Keratinocyte (primary cell): ENCODE measurements around the gene CDT1. TPM values are rescaled to one million over a fixed set of nuclear protein-coding genes. Genes with fewer than 3 reads are reported as not detected.

Source experiments
- DNase-seq: peaks from one replicate; pipeline ENCODE4 v3.0.0-alpha.2; 2011; ENCODE audit warnings: low read depth, missing footprints, low spot score
- FAIRE-seq: peaks from 2 replicates; lab custom pipeline; 2011; peaks lifted over from hg19 to GRCh38; lab: Jason Lieb, UNC
- H2AFZ ChIP-seq: 2 replicates; pipeline ENCODE4 v1.6.0; 2012; ENCODE audit warnings: low read length, control low read depth, inconsistent platforms; ENCODE audit not compliant: control insufficient read depth
- H3K27ac ChIP-seq: 2 replicates; pipeline ENCODE4 v1.5.1; 2011; ENCODE audit warnings: low read length; ENCODE audit not compliant: control insufficient read depth, insufficient read depth
- H3K27me3 ChIP-seq: 3 replicates; pipeline ENCODE4 v1.6.0; 2011; ENCODE audit warnings: low read length; ENCODE audit not compliant: control insufficient read depth, insufficient read depth; ENCODE audit errors: extremely low read depth
- H3K36me3 ChIP-seq, 2 experiments: 2 replicates in 1 of 2; 3 replicates in 1 of 2; pipeline ENCODE4 v1.5.1; 2011; ENCODE audit warnings: low read length in 2 of 2, mild to moderate bottlenecking in 1 of 2; ENCODE audit not compliant: control insufficient read depth in 2 of 2, insufficient read depth in 2 of 2; ENCODE audit errors: extremely low read depth in 1 of 2
- H3K4me1 ChIP-seq: 3 replicates; pipeline ENCODE4 v1.5.1; 2011; ENCODE audit warnings: low read length; ENCODE audit not compliant: control insufficient read depth, insufficient read depth; ENCODE audit errors: extremely low read depth
- H3K4me2 ChIP-seq: 3 replicates; pipeline ENCODE4 v1.6.0; 2011; ENCODE audit warnings: low read depth, low read length; ENCODE audit not compliant: control insufficient read depth, insufficient read depth; ENCODE audit errors: extremely low read depth
- H3K4me3 ChIP-seq, 3 experiments: fragments of 200-600 bp in 1 of 3; sonication (generic) in 1 of 3; 2 replicates in 2 of 3; 3 replicates in 1 of 3; pipeline ENCODE4 v1.5.1; 2011 to 2016; ENCODE audit warnings: low read length in 3 of 3, mild to moderate bottlenecking in 3 of 3, control low read depth in 2 of 3, inconsistent platforms in 1 of 3, low read depth in 1 of 3, mixed read lengths in 1 of 3, mixed run types in 1 of 3, moderate library complexity in 1 of 3; ENCODE audit not compliant: control insufficient read depth in 2 of 3, insufficient read depth in 2 of 3; ENCODE audit errors: extremely low read depth in 1 of 3
- H3K79me2 ChIP-seq: 2 replicates; pipeline ENCODE4 v1.6.0; 2012; ENCODE audit warnings: low read length; ENCODE audit not compliant: control insufficient read depth, insufficient read depth
- H3K9ac ChIP-seq: 3 replicates; pipeline ENCODE4 v1.6.0; 2011; ENCODE audit warnings: low read length; ENCODE audit not compliant: control insufficient read depth, insufficient read depth; ENCODE audit errors: extremely low read depth
- H3K9me1 ChIP-seq: 3 replicates; pipeline ENCODE4 v1.6.0; 2011; ENCODE audit warnings: low read length; ENCODE audit not compliant: control insufficient read depth, insufficient read depth; ENCODE audit errors: extremely low read depth
- H3K9me3 ChIP-seq: 2 replicates; pipeline ENCODE4 v1.5.1; 2012; ENCODE audit warnings: low read depth, low read length; ENCODE audit not compliant: control insufficient read depth
- H4K20me1 ChIP-seq: 3 replicates; pipeline ENCODE4 v1.6.0; 2011; ENCODE audit warnings: low read length; ENCODE audit not compliant: control insufficient read depth, insufficient read depth; ENCODE audit errors: extremely low read depth
- EZH2 ChIP-seq: IDR thresholded peaks from one replicate; pipeline ENCODE4 v1.6.1; 2012; ENCODE audit warnings: inconsistent platforms, mild to moderate bottlenecking, low read length, moderate library complexity
- dilution Hi-C: fragments of 300-500 bp; cut with MboI; formaldehyde crosslinking; loops from one replicate; pipeline ENCODE4 v1.7.0; 2020; ENCODE audit warnings: low sequenced_read_pairs; ENCODE audit not compliant: extremely low pct_ligation_motif_present
- polyA plus RNA-seq, 5 experiments: library from polyadenylated mRNA; depleted of rRNA in 3 of 5; stranded (reverse) in 3 of 5; stranded (forward) in 1 of 5; unstranded in 1 of 5; fragments of >200 nt; gene quantifications; 1 replicate in 1 of 5; 2 replicates in 3 of 5; 3 replicates in 1 of 5; pipeline versions ENCODE4 v1.2.1 to v1.2.3, GENCODE V29; 2011 to 2012; ENCODE audit warnings: missing spikeins in 2 of 5, low read depth in 1 of 5, low replicate concordance in 1 of 5
- TF ChIP-seq, protein P1 (sequence below), 3 experiments: IDR thresholded peaks in 1 of 3; conservative IDR thresholded peaks in 1 of 3; optimal IDR thresholded peaks in 1 of 3; 2 replicates in 2 of 3; 3 replicates in 1 of 3; pipeline versions ENCODE3 to v1.5.1; 2011; ENCODE audit warnings: low read length in 3 of 3, mild to moderate bottlenecking in 3 of 3, moderate library complexity in 2 of 3, control low read depth in 1 of 3, inconsistent platforms in 1 of 3; ENCODE audit not compliant: insufficient read depth in 2 of 3; ENCODE audit errors: extremely low read depth in 1 of 3

The CDT1 gene
- polyA plus RNA-seq, 1 donor (not counting 4 experiments of a cell fraction or from before 2014, with no cell fraction given) = 2.0 TPM

DNA sequence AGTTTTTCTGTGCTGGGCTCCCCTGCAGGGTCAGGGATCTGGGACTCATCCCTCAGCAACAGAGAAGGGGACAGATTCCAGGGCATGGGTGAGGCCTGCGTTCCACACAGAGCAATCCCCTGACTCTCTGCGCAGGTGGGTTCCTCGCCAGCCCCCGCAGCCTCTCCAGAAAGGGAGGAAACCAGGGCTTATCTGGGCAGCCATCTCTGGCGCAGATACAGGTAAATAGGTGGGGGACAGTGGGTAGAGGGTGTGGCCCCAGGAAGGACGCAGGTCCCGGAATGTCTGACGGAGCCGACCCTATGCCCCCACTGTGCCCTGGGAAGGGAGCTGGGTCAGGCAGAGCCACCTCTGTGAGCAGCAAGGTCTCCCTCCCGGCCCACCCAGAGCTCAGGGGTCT, 41.8 kb upstream of the CDT1 start:
- dilution Hi-C loops = loop anchor here (25.0 kb wide), 1 partner anchor 100 kb away; the partner anchor contains the start of genes CYBA and MVD

GRCh38 chr16:88762258-88762870, 41.2 kb upstream of the CDT1 start:
- H3K36me3 ChIP-seq = peaks cover 29 to 30% of the 10 kb centered on the region in 2 experiments
- FAIRE-seq (no peak), DNase-seq (no peak)
- H3K27me3 ChIP-seq = no peaks in the 10 kb centered on the region
- peaks cover 94% of the 10 kb centered on the region for H3K79me2 ChIP-seq
- no peak overlapping the region for H3K9ac ChIP-seq
- no peak overlapping the region for H3K27ac ChIP-seq
- H3K4me3 ChIP-seq = no peak overlapping the region
- no peak overlapping the region for H2AFZ ChIP-seq
- TF ChIP-seq, protein P1, sequence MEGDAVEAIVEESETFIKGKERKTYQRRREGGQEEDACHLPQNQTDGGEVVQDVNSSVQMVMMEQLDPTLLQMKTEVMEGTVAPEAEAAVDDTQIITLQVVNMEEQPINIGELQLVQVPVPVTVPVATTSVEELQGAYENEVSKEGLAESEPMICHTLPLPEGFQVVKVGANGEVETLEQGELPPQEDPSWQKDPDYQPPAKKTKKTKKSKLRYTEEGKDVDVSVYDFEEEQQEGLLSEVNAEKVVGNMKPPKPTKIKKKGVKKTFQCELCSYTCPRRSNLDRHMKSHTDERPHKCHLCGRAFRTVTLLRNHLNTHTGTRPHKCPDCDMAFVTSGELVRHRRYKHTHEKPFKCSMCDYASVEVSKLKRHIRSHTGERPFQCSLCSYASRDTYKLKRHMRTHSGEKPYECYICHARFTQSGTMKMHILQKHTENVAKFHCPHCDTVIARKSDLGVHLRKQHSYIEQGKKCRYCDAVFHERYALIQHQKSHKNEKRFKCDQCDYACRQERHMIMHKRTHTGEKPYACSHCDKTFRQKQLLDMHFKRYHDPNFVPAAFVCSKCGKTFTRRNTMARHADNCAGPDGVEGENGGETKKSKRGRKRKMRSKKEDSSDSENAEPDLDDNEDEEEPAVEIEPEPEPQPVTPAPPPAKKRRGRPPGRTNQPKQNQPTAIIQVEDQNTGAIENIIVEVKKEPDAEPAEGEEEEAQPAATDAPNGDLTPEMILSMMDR (optimal IDR thresholded peaks at IDR 0.05 in 1 of 3, IDR thresholded peaks at IDR 0.05 in 1 of 3, conservative IDR thresholded peaks at IDR 0.05 in 1 of 3; ENCODE audit: extremely low read depth in 1 of 3, insufficient read depth in 2 of 3, low read length in 3 of 3) = no peak
- TF ChIP-seq EZH2 = no peak
- H4K20me1 ChIP-seq = peaks cover 44% of the 10 kb centered on the region
- no peak overlapping the region for H3K4me2 ChIP-seq
- no peaks in the 10 kb centered on the region for H3K9me3 ChIP-seq
- dilution Hi-C loops = loop anchor here (25.0 kb wide), 1 partner anchor 100 kb away; the partner anchor contains the start of genes CYBA and MVD
- peaks cover 29% of the 10 kb centered on the region for H3K4me1 ChIP-seq
- H3K9me1 ChIP-seq = peaks cover 8% of the 10 kb centered on the region

More for the DNA sequence above, 41.8 kb upstream of the CDT1 start:
- TF ChIP-seq, protein P1 (optimal IDR thresholded peaks at IDR 0.05 in 1 of 3, IDR thresholded peaks at IDR 0.05 in 1 of 3, conservative IDR thresholded peaks at IDR 0.05 in 1 of 3; ENCODE audit: extremely low read depth in 1 of 3, insufficient read depth in 2 of 3, low read length in 3 of 3) = no peak
- TF ChIP-seq EZH2 = no peak
- Histone ChIP-seq H3K9me3 (no peaks in the 10 kb centered on the region), H3K79me2 (peaks cover 94% of the 10 kb centered on the region), H3K4me3 (no peak overlapping the region), H3K4me2 (no peak overlapping the region), H3K4me1 (peaks cover 29% of the 10 kb centered on the region), H3K27me3 (no peaks in the 10 kb centered on the region), H3K9ac (no peak overlapping the region), H3K9me1 (peaks cover 8% of the 10 kb centered on the region), H2AFZ (no peak overlapping the region), H3K36me3 (peaks cover 27 to 29% of the 10 kb centered on the region in 2 experiments), H3K27ac (no peak overlapping the region), H4K20me1 (peaks cover 40% of the 10 kb centered on the region)
- FAIRE-seq (no peak), DNase-seq (no peak)
